Measurements from ENCODE around the gene SMOC2.

SMOC2 gene

DNA sequence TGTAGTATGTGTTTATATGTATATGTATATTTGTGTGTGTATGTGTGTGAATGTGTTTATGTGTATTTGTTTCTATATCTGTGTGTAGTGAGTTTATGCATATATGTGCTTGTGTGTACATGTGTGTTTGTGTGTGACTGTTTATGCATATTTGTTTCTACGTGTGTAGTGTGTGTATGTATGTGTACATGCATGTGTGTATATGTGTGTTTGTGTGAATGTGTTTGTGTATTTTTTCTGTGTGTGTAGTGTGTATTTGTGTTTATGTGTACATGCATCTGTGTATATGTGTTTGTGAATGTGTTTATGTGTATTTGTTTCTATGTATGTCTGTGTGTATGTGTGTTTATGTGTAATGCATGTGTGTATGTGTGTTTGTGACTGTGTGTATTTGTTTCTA, 12.1 kb upstream of the SMOC2 start:
- TF ChIP-seq EGR1 (IDR thresholded peaks at IDR 0.05): no peak
- no peak for TF ChIP-seq CEBPB (IDR thresholded peaks at IDR 0.05)
- no peak for TF ChIP-seq TEAD4 (IDR thresholded peaks at IDR 0.05)
- TF ChIP-seq EP300 (IDR thresholded peaks at IDR 0.05; ENCODE audit: borderline replicate concordance): no peak
- TF ChIP-seq, protein P1, sequence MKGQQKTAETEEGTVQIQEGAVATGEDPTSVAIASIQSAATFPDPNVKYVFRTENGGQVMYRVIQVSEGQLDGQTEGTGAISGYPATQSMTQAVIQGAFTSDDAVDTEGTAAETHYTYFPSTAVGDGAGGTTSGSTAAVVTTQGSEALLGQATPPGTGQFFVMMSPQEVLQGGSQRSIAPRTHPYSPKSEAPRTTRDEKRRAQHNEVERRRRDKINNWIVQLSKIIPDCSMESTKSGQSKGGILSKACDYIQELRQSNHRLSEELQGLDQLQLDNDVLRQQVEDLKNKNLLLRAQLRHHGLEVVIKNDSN (IDR thresholded peaks at IDR 0.05): no peak
- TF ChIP-seq, protein P2, sequence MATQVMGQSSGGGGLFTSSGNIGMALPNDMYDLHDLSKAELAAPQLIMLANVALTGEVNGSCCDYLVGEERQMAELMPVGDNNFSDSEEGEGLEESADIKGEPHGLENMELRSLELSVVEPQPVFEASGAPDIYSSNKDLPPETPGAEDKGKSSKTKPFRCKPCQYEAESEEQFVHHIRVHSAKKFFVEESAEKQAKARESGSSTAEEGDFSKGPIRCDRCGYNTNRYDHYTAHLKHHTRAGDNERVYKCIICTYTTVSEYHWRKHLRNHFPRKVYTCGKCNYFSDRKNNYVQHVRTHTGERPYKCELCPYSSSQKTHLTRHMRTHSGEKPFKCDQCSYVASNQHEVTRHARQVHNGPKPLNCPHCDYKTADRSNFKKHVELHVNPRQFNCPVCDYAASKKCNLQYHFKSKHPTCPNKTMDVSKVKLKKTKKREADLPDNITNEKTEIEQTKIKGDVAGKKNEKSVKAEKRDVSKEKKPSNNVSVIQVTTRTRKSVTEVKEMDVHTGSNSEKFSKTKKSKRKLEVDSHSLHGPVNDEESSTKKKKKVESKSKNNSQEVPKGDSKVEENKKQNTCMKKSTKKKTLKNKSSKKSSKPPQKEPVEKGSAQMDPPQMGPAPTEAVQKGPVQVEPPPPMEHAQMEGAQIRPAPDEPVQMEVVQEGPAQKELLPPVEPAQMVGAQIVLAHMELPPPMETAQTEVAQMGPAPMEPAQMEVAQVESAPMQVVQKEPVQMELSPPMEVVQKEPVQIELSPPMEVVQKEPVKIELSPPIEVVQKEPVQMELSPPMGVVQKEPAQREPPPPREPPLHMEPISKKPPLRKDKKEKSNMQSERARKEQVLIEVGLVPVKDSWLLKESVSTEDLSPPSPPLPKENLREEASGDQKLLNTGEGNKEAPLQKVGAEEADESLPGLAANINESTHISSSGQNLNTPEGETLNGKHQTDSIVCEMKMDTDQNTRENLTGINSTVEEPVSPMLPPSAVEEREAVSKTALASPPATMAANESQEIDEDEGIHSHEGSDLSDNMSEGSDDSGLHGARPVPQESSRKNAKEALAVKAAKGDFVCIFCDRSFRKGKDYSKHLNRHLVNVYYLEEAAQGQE (IDR thresholded peaks at IDR 0.05; ENCODE audit: low read depth): no peak
- TF ChIP-seq TCF12 (IDR thresholded peaks at IDR 0.05; ENCODE audit: low read depth): no peak
- TF ChIP-seq RAD21 (IDR thresholded peaks at IDR 0.05; ENCODE audit: low read depth): no peak
- no peak for TF ChIP-seq ZBTB7A (IDR thresholded peaks at IDR 0.05; ENCODE audit: low read depth)
- TF ChIP-seq, protein P3, sequence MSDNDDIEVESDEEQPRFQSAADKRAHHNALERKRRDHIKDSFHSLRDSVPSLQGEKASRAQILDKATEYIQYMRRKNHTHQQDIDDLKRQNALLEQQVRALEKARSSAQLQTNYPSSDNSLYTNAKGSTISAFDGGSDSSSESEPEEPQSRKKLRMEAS (IDR thresholded peaks at IDR 0.05): no peak

DNA sequence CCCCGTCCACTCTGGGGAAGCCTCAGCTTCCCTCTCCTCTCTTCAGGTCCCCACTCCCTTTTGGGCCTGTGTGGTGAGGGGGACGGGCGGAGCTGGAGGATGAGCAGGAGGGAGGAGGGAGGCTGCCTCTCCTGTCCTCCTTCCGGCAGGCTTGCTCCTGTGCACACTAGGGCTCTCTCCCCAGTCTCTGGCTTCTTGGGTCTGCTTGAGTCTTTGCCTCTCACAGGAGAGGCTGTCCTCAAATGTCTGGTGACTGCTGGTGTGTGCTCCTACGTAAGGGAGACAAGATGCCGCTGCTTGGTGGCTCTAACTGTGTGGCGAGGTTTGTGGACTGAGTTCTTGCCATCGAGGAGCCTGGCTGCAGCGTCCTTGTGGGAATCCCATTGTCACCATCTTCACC, 8.8 kb upstream of the SMOC2 start:
- TF ChIP-seq EGR1 (IDR thresholded peaks at IDR 0.05): no peak
- TF ChIP-seq, protein P3 (IDR thresholded peaks at IDR 0.05): no peak
- TF ChIP-seq, protein P1 (IDR thresholded peaks at IDR 0.05): no peak
- no peak for TF ChIP-seq TCF12 (IDR thresholded peaks at IDR 0.05; ENCODE audit: low read depth)
- no peak for TF ChIP-seq RAD21 (IDR thresholded peaks at IDR 0.05; ENCODE audit: low read depth)
- TF ChIP-seq NFIC (IDR thresholded peaks at IDR 0.05): no peak
- no peak for TF ChIP-seq TAF1 (IDR thresholded peaks at IDR 0.05; ENCODE audit: low read depth)
- TF ChIP-seq EP300 (IDR thresholded peaks at IDR 0.05; ENCODE audit: borderline replicate concordance): no peak

DNA sequence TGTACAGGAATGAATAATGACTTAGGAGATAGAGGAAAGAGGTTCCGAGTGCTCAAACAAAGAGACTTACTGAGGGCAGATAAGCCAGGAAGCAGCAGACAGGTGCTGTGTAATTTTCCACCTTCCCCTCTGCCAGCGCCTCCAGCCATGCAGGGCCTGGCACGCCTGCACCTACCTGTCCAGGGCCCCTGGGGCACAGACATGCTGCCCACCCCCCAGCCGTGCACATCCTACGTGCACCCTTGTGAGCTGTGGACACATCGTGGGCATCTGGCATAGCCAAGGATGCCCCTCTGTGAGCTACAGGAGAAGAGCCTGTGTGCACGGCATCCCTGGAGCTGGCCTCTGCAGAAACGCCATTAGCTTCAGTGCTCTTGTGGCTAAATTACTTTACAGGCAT, 7.1 kb upstream of the SMOC2 start:
- TF ChIP-seq TEAD4 (IDR thresholded peaks at IDR 0.05) (no peak), EGR1 (IDR thresholded peaks at IDR 0.05) (no peak), NFIC (IDR thresholded peaks at IDR 0.05) (no peak), TAF1 (IDR thresholded peaks at IDR 0.05; ENCODE audit: low read depth) (no peak), FOXM1 (IDR thresholded peaks at IDR 0.05; ENCODE audit: borderline replicate concordance, low read depth) (no peak), ZBTB7A (IDR thresholded peaks at IDR 0.05; ENCODE audit: low read depth) (no peak), CEBPB (IDR thresholded peaks at IDR 0.05) (no peak), EP300 (IDR thresholded peaks at IDR 0.05; ENCODE audit: borderline replicate concordance) (no peak), TCF12 (IDR thresholded peaks at IDR 0.05; ENCODE audit: low read depth) (no peak), YY1 (IDR thresholded peaks at IDR 0.05; ENCODE audit: low read depth) (no peak), CREB1 (IDR thresholded peaks at IDR 0.05; ENCODE audit: low read depth) (no peak), RAD21 (IDR thresholded peaks at IDR 0.05; ENCODE audit: low read depth) (no peak)
- TF ChIP-seq, protein P2 (IDR thresholded peaks at IDR 0.05; ENCODE audit: low read depth): no peak
- TF ChIP-seq, protein P1 (IDR thresholded peaks at IDR 0.05): no peak
- TF ChIP-seq, protein P3 (IDR thresholded peaks at IDR 0.05): no peak

DNA sequence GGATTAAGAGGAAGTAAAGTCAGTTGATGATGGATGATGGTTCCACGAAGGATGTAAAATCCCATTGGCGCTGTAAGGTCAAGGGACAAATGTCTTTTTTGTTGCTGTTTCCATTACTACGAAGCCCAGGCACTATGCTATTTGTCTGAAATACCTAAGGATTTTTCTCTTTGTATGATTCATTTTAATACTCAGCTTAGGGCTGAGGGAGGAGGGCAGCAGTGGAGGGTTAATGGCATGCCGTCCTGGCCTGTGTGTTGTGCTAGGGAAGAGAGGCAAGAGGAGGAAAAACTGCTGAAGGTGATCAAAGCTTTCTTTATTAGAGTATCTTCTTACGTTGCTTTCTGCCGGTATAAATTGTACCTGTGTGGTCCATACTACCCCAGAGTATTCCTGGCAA, 6.5 kb upstream of the SMOC2 start:
- TF ChIP-seq FOXM1 (IDR thresholded peaks at IDR 0.05; ENCODE audit: borderline replicate concordance, low read depth): no peak
- TF ChIP-seq CEBPB (IDR thresholded peaks at IDR 0.05): no peak
- no peak for TF ChIP-seq TAF1 (IDR thresholded peaks at IDR 0.05; ENCODE audit: low read depth)
- TF ChIP-seq, protein P3 (IDR thresholded peaks at IDR 0.05): no peak
- TF ChIP-seq, protein P1 (IDR thresholded peaks at IDR 0.05): no peak
- no peak for TF ChIP-seq CREB1 (IDR thresholded peaks at IDR 0.05; ENCODE audit: low read depth)
- no peak for TF ChIP-seq EGR1 (IDR thresholded peaks at IDR 0.05)
- no peak for TF ChIP-seq TCF12 (IDR thresholded peaks at IDR 0.05; ENCODE audit: low read depth)
- TF ChIP-seq TEAD4 (IDR thresholded peaks at IDR 0.05): no peak
- TF ChIP-seq ZBTB7A (IDR thresholded peaks at IDR 0.05; ENCODE audit: low read depth): no peak
- no peak for TF ChIP-seq NFIC (IDR thresholded peaks at IDR 0.05)
- no peak for TF ChIP-seq YY1 (IDR thresholded peaks at IDR 0.05; ENCODE audit: low read depth)
- no peak for TF ChIP-seq RAD21 (IDR thresholded peaks at IDR 0.05; ENCODE audit: low read depth)
- TF ChIP-seq EP300 (IDR thresholded peaks at IDR 0.05; ENCODE audit: borderline replicate concordance): no peak
- TF ChIP-seq, protein P2 (IDR thresholded peaks at IDR 0.05; ENCODE audit: low read depth): no peak
